H7 (cell line): ENCODE measurements around the gene SYNDIG1. TPM values are rescaled to one million over a fixed set of nuclear protein-coding genes. Genes with fewer than 3 reads are reported as not detected.

Experiments
- DNase-seq: peaks from one replicate; pipeline ENCODE4 v3.0.0; 2012
- H3K27me3 ChIP-seq: 2 replicates; pipeline ENCODE4 v1.6.0; 2011; ENCODE audit warnings: mild to moderate bottlenecking, low read length; ENCODE audit not compliant: control insufficient read depth, insufficient read depth
- H3K36me3 ChIP-seq: replicated peaks from 2 replicates; pipeline ENCODE4 v1.5.1; 2011; ENCODE audit warnings: low read length; ENCODE audit not compliant: control insufficient read depth, insufficient read depth
- H3K4me3 ChIP-seq: 2 replicates; pipeline ENCODE4 v1.5.1; 2011; ENCODE audit warnings: low read depth, mild to moderate bottlenecking, control low read depth, low read length, moderate library complexity; ENCODE audit not compliant: insufficient read depth
- total RNA-seq: library from RNA; depleted of rRNA; stranded (reverse); fragments of >200 nt; shearing (Covaris generic); gene quantifications from 2 replicates; pipeline ENCODE4 v1.2.3, GENCODE V29; 2014

Gene SYNDIG1
- total RNA-seq, 1 experiment from 2014 or later = 9.2 TPM

- Histone ChIP-seq H3K27me3 (no peaks in the 10 kb centered on the region), H3K36me3 (no peaks in the 10 kb centered on the region), H3K4me3 (no peak overlapping the region)
- no peak for DNase-seq
Observed at GRCh38 chr20:24668791-24669190, 199.4 kb downstream of the SYNDIG1 start.

DNA sequence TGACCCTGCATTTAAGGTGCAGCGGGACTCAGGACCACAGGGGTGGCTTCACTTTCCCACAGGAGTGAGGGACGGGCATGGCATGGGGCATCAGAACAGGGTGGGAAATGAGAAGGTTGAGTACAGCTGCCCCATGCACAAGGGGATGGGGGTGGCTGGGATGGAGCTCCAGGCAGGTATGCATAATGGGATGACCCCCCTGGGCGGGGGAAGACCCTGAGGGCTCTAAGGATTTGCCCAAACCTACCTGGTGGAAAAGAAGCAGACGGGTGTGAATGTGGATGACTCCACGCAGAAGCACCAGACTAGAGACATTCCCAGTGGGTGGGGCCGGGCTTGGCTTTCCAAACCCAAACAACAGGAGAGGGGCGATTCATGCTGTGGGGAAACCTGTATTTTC, 200.3 kb downstream of the SYNDIG1 start:
- no peak overlapping the region for H3K4me3 ChIP-seq
- no peak for DNase-seq
- no peaks in the 10 kb centered on the region for H3K27me3 ChIP-seq
- H3K36me3 ChIP-seq = no peaks in the 10 kb centered on the region

DNA sequence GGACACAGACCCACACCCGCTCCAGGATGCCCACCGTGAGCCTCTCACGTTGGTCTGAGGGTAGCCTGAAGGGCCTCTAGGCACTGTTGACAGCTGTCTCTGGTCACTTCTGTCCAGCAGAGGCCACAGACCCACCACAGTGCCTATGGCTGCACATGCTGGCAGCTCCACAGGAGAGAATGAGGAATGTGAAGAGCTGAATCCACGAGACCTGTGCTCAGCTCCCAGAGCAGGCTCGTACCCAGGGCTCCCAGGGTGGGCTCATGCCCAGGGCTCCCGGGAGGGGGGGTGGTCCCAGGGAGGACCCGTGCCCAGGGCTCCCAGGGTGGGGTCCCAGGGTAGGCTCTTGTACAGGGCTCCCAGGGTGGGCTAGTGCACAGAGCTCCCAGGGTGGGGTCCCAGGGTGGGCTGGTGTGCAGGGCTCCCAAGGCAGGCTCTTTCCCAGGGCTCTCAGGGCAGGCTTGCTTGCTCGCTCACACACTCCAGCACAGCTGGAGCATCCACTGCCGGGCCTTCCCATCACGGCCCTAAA, 201.0 kb downstream of the SYNDIG1 start:
- H3K4me3 ChIP-seq = no peak overlapping the region
- no peak for DNase-seq
- H3K36me3 ChIP-seq = no peaks in the 10 kb centered on the region
- no peaks in the 10 kb centered on the region for H3K27me3 ChIP-seq

- Histone ChIP-seq H3K27me3 (no peaks in the 10 kb centered on the region), H3K4me3 (no peak overlapping the region), H3K36me3 (no peaks in the 10 kb centered on the region)
- DNase-seq = no peak
Observed at GRCh38 chr20:24670981-24671380, 201.6 kb downstream of the SYNDIG1 start.

DNA sequence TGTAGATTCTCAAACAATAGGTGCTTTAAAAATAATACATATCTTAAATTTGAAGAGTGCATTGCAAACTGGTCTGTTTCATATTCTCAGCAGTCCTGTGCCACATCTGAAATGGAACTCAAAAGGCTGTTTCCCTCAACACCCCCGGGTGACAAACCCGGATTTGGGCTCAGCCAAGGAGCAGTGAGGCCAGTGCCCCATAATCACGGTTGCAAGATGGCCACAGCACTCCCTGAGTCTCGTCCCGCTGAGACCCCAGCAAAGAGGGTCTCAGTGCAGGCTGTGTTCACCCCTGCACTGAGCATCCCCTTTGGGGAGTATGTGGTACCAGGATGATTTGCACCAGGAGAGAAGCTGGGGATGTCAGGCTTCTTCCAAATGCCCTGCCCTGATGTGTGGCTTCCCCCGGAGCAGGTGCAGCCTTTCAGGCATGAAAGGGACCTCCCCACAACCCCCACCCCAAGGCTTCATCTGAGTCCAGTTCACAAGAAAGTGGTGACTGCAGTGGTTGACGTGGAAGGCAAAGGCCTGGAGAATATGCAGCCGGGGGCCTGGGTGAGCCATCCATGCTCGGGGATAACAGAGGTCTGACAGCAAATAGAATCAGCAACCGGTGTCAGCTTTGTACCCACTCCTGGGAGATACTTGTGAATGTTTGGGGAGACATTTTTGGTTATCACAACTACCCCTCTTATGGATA, 202.9 kb downstream of the SYNDIG1 start:
- no peaks in the 10 kb centered on the region for H3K36me3 ChIP-seq
- no peak for DNase-seq
- no peak overlapping the region for H3K4me3 ChIP-seq
- no peaks in the 10 kb centered on the region for H3K27me3 ChIP-seq

DNA sequence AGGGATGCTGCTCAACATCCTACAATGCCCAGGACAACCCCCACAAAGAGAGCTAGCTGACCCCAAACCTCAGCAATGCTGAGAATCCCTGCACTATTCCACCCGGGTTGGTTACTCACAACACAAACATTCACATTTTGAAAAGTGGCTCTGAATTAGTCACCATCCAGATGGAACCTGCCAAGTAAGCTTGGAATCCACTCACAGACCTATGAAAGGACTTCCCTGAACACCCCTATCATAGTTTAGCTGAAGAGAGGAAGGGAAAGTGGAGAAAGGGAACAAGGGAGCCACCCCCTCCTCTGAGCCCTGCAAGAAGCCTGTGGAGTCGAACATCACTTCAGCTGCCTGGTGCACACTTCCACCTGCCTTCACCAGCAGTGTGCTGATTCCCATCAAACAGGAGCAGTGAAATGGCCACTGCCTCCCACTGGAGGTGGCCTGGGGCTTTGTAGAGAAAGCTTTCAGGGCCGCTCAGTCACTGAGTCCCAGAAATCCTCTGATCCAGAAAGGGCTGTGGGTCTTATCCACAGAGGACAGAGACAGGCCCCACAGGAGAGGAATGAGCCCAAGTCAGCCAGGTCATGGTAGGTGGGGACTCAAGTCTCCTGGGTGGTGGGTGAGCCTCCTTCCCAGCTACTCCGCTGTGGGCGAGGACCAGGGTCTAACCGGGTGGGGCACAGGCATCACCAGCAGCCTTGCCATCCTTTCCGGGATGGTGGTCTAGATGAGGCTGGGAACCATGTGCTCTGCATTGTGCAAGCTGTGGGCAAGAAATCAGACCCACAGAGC, 203.7 kb downstream of the SYNDIG1 start:
- Histone ChIP-seq H3K36me3 (no peaks in the 10 kb centered on the region), H3K27me3 (no peaks in the 10 kb centered on the region), H3K4me3 (no peak overlapping the region)
- no peak for DNase-seq

- no peak overlapping the region for H3K4me3 ChIP-seq
- DNase-seq = no peak
- H3K27me3 ChIP-seq = no peaks in the 10 kb centered on the region
- H3K36me3 ChIP-seq = no peaks in the 10 kb centered on the region
Observed at GRCh38 chr20:24673678-24674570, 204.5 kb downstream of the SYNDIG1 start.

DNA sequence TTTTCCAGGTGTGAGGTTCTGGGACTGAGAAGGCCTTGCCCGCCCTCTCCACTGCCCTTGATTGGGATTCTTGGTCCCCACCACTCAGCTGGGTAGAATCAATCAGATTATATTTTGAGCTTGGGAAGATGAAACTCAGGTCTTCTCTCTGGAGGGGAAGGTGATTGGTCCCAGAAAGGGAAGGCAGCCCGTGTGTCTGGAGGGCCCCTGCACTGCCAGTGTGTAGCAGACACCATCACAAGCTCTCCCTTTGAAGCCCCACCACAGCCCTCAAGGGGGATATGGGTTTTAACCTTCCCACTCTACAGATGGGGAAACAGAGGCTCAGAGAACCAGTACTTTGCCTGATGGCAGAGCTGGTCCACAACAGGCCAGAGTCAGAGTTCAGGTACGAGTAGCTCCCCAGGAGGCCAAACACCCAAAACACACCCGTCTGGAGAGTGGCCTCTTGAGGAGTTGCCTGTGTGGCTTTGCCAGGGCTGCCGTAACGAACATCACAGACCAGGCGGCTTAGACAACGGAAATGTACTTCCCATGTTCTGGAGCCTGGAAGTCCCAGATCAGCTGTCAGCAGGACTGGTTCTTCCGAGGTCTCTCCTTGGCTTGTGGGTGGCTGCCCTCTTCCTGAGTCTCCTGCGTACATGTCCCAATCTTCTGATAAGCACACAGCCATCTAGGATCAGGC, 205.6 kb downstream of the SYNDIG1 start:
- Histone ChIP-seq H3K27me3 (no peaks in the 10 kb centered on the region), H3K4me3 (no peak overlapping the region), H3K36me3 (no peaks in the 10 kb centered on the region)
- no peak for DNase-seq

DNA sequence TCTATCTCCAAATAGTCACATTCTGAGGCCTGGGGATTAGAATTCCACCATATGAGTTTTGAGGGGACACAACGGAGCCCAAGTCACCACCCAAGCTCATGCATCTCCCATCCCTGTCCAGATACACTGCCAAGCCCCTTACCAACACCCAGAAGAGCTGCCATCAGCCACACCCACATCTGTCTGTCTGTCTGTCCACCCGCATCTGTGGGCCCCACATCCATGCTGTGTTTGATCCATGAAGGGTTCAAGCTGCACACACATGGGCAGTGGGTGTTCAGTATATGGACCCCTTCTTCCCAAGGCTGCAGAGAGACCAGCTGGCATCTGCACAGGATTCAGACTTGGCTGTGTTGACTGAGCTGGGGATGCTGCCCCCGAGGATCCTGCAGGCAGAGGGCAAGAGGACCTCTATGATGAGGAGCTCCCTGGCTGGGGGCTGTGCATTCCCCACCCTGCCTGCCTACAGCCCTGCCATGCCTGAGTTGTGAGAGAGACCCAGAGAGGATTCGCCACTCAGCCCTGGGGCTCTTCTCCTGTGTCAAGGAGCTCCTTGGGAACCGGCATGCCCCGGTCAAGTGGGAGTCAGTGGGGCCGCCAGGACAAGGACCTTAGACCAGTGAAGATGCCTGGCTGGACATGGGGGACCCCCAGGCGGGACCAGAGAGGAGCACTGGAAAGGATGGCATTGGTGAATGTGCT, 206.4 kb downstream of the SYNDIG1 start:
- Histone ChIP-seq H3K36me3 (no peaks in the 10 kb centered on the region), H3K4me3 (no peak overlapping the region), H3K27me3 (no peaks in the 10 kb centered on the region)
- no peak for DNase-seq

DNA sequence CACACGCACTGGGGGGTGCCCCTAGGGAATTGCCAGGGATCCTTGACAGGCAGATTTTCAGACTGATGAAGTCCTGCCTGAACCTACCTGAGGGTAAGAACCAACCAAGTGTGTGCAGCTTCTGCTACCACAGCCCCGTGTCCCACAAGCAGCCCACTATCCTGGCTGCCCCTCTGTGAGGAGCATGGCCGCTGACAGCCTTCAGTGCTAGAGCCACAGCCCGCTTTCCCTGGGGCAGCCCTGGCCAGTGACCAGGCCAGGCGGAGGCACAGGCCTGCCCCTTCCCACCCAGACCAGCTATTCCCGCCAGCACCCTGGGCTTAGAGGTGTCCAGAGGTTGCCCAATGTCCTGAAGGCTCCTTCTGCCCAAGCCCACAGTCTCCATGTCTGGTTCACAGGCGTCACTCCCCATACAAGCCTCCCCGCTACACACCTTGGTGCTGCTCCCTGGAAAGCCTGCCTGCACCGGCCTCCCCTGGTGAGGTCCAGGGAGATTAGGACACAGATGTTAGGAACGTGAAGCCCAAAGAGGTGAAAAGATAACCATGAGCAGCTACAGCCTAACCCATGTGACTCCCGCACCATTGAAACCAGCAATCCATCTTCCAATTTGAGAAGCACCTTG, 207.0 kb downstream of the SYNDIG1 start:
- no peak for DNase-seq
- H3K27me3 ChIP-seq = no peaks in the 10 kb centered on the region
- no peak overlapping the region for H3K4me3 ChIP-seq
- no peaks in the 10 kb centered on the region for H3K36me3 ChIP-seq

GRCh38 chr20:24676978-24677370, 207.5 kb downstream of the SYNDIG1 start:
- Histone ChIP-seq H3K4me3 (no peak overlapping the region), H3K36me3 (no peaks in the 10 kb centered on the region), H3K27me3 (no peaks in the 10 kb centered on the region)
- no peak for DNase-seq

DNA sequence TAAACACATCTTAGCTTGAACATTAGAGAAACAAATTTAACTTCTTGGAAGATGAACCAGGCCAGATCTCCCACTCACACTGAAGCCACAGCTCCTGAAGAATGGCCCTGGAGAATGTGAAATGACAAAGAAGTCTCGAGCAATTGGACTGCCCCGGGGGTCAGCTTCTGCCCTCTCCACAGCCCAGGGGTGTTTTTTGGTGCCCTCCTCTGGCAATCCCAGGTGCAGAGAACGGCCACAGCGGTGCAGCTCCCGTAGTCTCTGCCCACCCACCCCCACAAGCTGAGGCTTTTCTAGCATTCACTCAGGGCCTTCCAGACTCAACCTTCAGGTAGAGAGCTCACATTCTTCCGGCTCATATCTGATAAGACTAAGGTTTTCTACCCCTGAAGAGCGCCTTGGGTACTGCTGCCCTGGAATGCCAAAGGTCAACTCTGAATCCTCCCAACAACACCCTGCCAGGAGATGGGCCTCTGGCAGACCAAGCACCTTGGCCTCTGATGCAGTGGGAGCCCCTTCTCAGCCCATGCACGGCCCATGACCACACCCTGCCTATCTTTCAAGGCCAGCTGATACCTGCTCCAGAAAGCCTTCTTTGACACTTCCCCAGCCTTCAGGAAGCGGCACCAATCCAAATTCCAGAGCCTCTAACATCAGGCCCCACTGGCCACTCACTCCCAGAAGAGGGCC, 208.3 kb downstream of the SYNDIG1 start:
- no peaks in the 10 kb centered on the region for H3K27me3 ChIP-seq
- peak; percentile 70 for DNase-seq
- no peak overlapping the region for H3K4me3 ChIP-seq
- H3K36me3 ChIP-seq = no peaks in the 10 kb centered on the region
